Measurements from ENCODE around the gene EREG.

EREG gene

DNA sequence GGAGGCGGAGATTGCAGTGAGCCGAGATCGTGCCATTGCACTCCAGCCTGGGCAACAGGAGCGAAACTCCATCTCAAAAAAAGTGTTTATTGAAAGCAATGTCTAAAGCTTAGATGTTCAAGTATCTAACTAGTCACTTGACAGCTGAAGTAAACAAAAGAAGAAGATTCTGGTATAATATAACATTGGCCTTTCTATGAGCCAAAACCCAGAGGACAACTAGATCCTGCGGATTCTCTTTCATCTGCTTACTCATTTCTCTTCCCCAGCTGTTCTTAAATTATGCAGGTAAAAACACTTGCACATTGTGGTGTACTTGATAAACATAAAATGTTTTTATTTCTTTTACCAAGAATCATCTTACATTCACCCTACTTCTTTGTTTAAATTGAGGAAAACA, 55.9 kb downstream of the EREG start:
- no peaks in the 10 kb centered on the region for H3K9me3 ChIP-seq (ENCODE audit: control extremely low read depth in 1 of 5, control insufficient read depth in 4 of 5, insufficient read depth in 2 of 5, low read depth in 1 of 5, low read length in 4 of 5)

DNA sequence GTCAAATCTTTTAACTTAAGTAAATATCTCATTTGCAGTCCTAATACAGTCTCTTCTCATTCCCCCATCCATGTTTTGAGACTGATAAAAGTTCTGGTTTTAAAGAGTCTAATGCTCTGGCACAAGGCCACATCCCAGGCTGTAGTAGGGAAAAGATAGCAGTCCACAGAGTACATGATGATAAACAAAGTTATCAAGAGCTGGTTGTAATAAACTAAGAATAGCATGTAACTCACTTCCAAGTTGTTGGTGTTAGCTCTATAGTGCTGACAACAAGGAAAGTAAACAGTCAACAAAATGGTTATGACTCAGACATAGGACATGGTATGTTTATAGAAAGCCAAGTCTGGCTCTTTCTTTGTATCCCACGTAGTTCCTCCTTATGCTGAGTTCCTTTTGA, 58.2 kb downstream of the EREG start:
- Histone ChIP-seq H3K27ac (ENCODE audit: insufficient read depth in 1 of 2, low read depth in 1 of 2, low read length in 2 of 2, poor library complexity in 1 of 2, severe bottlenecking in 2 of 2) (no peak overlapping the region), H3K4me1 (ENCODE audit: control extremely low read depth in 1 of 4, control insufficient read depth in 4 of 4, insufficient read depth in 4 of 4, low read length in 3 of 4) (peaks cover 0 to 7% (median under 1%) of the 10 kb centered on the region in 4 experiments), H3K9me3 (ENCODE audit: control extremely low read depth in 1 of 5, control insufficient read depth in 4 of 5, insufficient read depth in 2 of 5, low read depth in 1 of 5, low read length in 4 of 5) (no peaks in the 10 kb centered on the region), H3K4me3 (ENCODE audit: control insufficient read depth in 1 of 7, extremely low read depth in 1 of 7, insufficient read depth in 4 of 7, low read depth in 2 of 7, low read length in 6 of 7) (no peak overlapping the region), H3K36me3 (ENCODE audit: control insufficient read depth in 4 of 4, insufficient read depth in 4 of 4, low read length in 3 of 4) (no peaks in the 10 kb centered on the region), H3K27me3 (replicated peaks in 2 of 5; ENCODE audit: control insufficient read depth in 4 of 5, insufficient read depth in 5 of 5, low read length in 4 of 5) (no peaks in the 10 kb centered on the region)
- WGBS (ENCODE audit: insufficient coverage), result 88% methylated on average over 1 of the region's 1 CpG
- ChIA-PET CTCF (interaction anchor here (1.1 kb wide), 1 partner anchor 17 kb away, joined by 3 read pairs; no protein-coding TSS in a partner anchor), POLR2A (no interaction called here)
- DNase-seq, result no peak

More for the DNA sequence above, 55.9 kb downstream of the EREG start:
- H3K27me3 ChIP-seq (replicated peaks in 2 of 5; ENCODE audit: control insufficient read depth in 4 of 5, insufficient read depth in 5 of 5, low read length in 4 of 5), result no peaks in the 10 kb centered on the region
- ChIA-PET POLR2A (no interaction called here), CTCF (interaction anchor here (1.5 kb wide), 1 partner anchor 15 kb away, joined by 3 read pairs; no protein-coding TSS in a partner anchor)
- no peaks in the 10 kb centered on the region for H3K36me3 ChIP-seq (ENCODE audit: control insufficient read depth in 4 of 4, insufficient read depth in 4 of 4, low read length in 3 of 4)
- no peak overlapping the region for H3K4me3 ChIP-seq (ENCODE audit: control insufficient read depth in 1 of 7, extremely low read depth in 1 of 7, insufficient read depth in 4 of 7, low read depth in 2 of 7, low read length in 6 of 7)
- no peaks in the 10 kb centered on the region for H3K4me1 ChIP-seq (ENCODE audit: control extremely low read depth in 1 of 4, control insufficient read depth in 4 of 4, insufficient read depth in 4 of 4, low read length in 3 of 4)
- H3K27ac ChIP-seq (ENCODE audit: insufficient read depth in 1 of 2, low read depth in 1 of 2, low read length in 2 of 2, poor library complexity in 1 of 2, severe bottlenecking in 2 of 2), result no peak overlapping the region
- no peak for DNase-seq
- WGBS (ENCODE audit: insufficient coverage), result 100% methylated on average over 1 of the region's 5 CpGs

DNA sequence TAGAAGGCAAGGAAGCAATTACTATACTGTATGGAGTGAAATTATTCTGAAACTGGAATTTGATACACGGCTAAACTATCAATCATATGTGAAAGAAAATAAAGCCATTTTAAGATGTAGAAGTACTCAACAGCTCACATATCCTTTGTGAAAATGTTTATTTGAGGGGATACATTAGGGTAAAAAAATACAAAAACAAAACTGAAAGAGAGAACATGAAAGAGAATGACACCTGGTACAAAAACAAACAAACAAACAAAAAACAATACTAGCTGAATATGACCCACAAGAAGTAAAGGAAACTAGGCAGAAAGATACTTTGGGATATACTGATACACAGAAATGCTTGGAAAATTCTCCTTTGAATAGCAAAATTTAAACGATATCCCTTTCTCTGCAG, 59.2 kb downstream of the EREG start:
- no CpG with 5 or more reads among the region's 2 CpGs for WGBS (ENCODE audit: insufficient coverage)
- no peaks in the 10 kb centered on the region for H3K27me3 ChIP-seq (replicated peaks in 2 of 5; ENCODE audit: control insufficient read depth in 4 of 5, insufficient read depth in 5 of 5, low read length in 4 of 5)
- H3K36me3 ChIP-seq (ENCODE audit: control insufficient read depth in 4 of 4, insufficient read depth in 4 of 4, low read length in 3 of 4), result no peaks in the 10 kb centered on the region
- H3K4me1 ChIP-seq (ENCODE audit: control extremely low read depth in 1 of 4, control insufficient read depth in 4 of 4, insufficient read depth in 4 of 4, low read length in 3 of 4), result peaks cover 0 to 14% (median 5%) of the 10 kb centered on the region in 4 experiments
- DNase-seq, result no peak
- no peak overlapping the region for H3K4me3 ChIP-seq (ENCODE audit: control insufficient read depth in 1 of 7, extremely low read depth in 1 of 7, insufficient read depth in 4 of 7, low read depth in 2 of 7, low read length in 6 of 7)
- POLR2A ChIA-PET, result interaction anchor here (0.7 kb wide), 1 partner anchor 146 kb away, joined by 3 read pairs; no protein-coding TSS in a partner anchor
- CTCF ChIA-PET, result interaction anchor here (1.0 to 1.1 kb wide), 2 partner anchors 18 to 53 kb away, joined by 3 read pairs; no protein-coding TSS in a partner anchor
- no peaks in the 10 kb centered on the region for H3K9me3 ChIP-seq (ENCODE audit: control extremely low read depth in 1 of 5, control insufficient read depth in 4 of 5, insufficient read depth in 2 of 5, low read depth in 1 of 5, low read length in 4 of 5)
- no peak overlapping the region for H3K27ac ChIP-seq (ENCODE audit: insufficient read depth in 1 of 2, low read depth in 1 of 2, low read length in 2 of 2, poor library complexity in 1 of 2, severe bottlenecking in 2 of 2)

DNA sequence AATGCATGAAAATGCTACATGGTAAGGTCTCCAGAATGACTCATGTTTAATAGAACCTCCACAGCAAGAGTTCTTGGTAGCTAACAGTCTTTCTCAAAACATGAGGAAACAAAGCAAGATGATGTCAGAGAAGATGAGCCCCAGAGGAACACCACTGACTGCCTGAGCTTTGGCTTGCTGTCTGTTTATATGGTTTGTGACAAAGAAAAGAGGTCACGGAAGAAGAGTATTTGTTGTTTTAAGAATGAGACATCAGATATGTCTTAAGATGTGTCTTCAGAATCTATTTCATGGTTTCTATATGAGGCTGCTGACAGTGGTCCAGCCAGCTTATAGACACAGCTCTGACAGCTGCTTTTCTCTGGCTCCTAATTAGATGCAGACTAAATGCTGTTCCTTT, 61.2 kb downstream of the EREG start:
- DNase-seq, result no peak
- ChIA-PET POLR2A (no interaction called here), CTCF (interaction anchor here (0.7 to 1.6 kb wide), 3 partner anchors 17 to 106 kb away, joined by 3 to 4 read pairs (median 3); partner anchors contain the start of gene AREG)
- Histone ChIP-seq H3K4me1 (ENCODE audit: control extremely low read depth in 1 of 4, control insufficient read depth in 4 of 4, insufficient read depth in 4 of 4, low read length in 3 of 4) (peaks cover 1 to 22% (median 12%) of the 10 kb centered on the region in 4 experiments), H3K27me3 (replicated peaks in 2 of 5; ENCODE audit: control insufficient read depth in 4 of 5, insufficient read depth in 5 of 5, low read length in 4 of 5) (no peaks in the 10 kb centered on the region), H3K4me3 (ENCODE audit: control insufficient read depth in 1 of 7, extremely low read depth in 1 of 7, insufficient read depth in 4 of 7, low read depth in 2 of 7, low read length in 6 of 7) (no peak overlapping the region), H3K27ac (ENCODE audit: insufficient read depth in 1 of 2, low read depth in 1 of 2, low read length in 2 of 2, poor library complexity in 1 of 2, severe bottlenecking in 2 of 2) (no peak overlapping the region), H3K9me3 (ENCODE audit: control extremely low read depth in 1 of 5, control insufficient read depth in 4 of 5, insufficient read depth in 2 of 5, low read depth in 1 of 5, low read length in 4 of 5) (no peaks in the 10 kb centered on the region), H3K36me3 (ENCODE audit: control insufficient read depth in 4 of 4, insufficient read depth in 4 of 4, low read length in 3 of 4) (no peaks in the 10 kb centered on the region)
- WGBS (ENCODE audit: insufficient coverage), result 100% methylated on average over 1 of the region's 1 CpG

DNA sequence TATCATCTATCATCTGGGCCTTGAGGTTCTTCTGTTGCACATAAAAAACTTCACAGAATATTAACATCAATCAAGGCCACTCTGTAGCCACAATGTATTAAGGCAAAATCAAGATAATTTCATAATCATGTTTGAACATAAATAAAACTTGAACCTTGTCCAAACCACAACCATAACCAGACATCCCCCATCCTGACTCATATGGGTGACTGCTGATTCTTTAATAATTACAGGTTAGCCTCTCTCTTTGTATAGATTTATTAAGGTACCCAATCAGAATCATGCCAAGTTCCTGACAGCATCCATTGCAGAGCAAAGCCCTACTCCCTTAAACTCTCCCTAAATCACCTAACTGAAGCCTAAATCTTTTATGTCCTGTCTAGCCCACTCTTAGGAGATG, 63.3 kb downstream of the EREG start:
- CTCF ChIA-PET, result interaction anchor here (0.9 to 2.1 kb wide), 4 partner anchors 9 to 108 kb away, joined by 3 to 8 read pairs (median 4); no protein-coding TSS in a partner anchor
- no peak overlapping the region for H3K27ac ChIP-seq (ENCODE audit: insufficient read depth in 1 of 2, low read depth in 1 of 2, low read length in 2 of 2, poor library complexity in 1 of 2, severe bottlenecking in 2 of 2)
- H3K27me3 ChIP-seq (replicated peaks in 2 of 5; ENCODE audit: control insufficient read depth in 4 of 5, insufficient read depth in 5 of 5, low read length in 4 of 5), result no peaks in the 10 kb centered on the region
- POLR2A ChIA-PET, result no interaction called here
- H3K9me3 ChIP-seq (ENCODE audit: control extremely low read depth in 1 of 5, control insufficient read depth in 4 of 5, insufficient read depth in 2 of 5, low read depth in 1 of 5, low read length in 4 of 5), result no peaks in the 10 kb centered on the region
- H3K4me3 ChIP-seq (ENCODE audit: control insufficient read depth in 1 of 7, extremely low read depth in 1 of 7, insufficient read depth in 4 of 7, low read depth in 2 of 7, low read length in 6 of 7), result no peak overlapping the region
- no peaks in the 10 kb centered on the region for H3K36me3 ChIP-seq (ENCODE audit: control insufficient read depth in 4 of 4, insufficient read depth in 4 of 4, low read length in 3 of 4)
- H3K4me1 ChIP-seq (ENCODE audit: control extremely low read depth in 1 of 4, control insufficient read depth in 4 of 4, insufficient read depth in 4 of 4, low read length in 3 of 4), result peaks cover 10 to 28% (median 19%) of the 10 kb centered on the region in 4 experiments
- peak; percentile 76 to 93 (median 91) for DNase-seq

DNA sequence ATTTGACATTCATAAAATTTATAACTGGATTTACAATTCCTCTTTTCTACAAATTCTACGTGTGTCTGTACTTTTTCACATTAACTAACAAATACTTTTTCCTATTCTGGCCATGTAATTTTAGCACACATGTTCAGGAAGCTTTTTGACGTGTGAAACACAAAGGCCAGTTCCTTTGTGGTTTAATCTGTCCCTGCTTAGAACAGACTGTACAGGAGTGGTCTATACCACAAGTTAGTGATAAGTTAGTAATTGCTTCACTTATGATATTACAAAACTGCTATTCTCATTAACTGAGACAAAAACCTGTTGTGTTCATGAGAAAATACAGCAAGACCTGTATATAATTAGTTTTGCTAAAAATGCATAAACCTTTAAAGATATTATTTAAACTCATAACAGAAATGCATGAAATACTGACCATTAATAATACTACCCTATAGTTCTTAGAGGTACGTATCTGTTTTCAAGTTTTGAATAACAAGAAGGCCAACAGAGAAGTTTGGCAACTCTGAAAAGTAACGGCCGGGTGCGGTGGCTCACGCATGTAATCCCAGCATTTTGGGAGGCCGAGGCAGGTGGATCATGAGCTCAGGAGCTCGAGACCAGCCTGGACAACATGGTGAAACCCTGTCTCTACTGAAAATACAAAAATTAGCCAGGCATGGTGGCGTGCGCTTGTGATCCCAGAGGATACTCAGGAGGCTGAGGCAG, 66.3 kb downstream of the EREG start:
- H3K4me1 ChIP-seq (ENCODE audit: control extremely low read depth in 1 of 4, control insufficient read depth in 4 of 4, insufficient read depth in 4 of 4, low read length in 3 of 4), result peaks cover 10 to 28% (median 19%) of the 10 kb centered on the region in 4 experiments
- no peaks in the 10 kb centered on the region for H3K36me3 ChIP-seq (ENCODE audit: control insufficient read depth in 4 of 4, insufficient read depth in 4 of 4, low read length in 3 of 4)
- peaks cover 0 to 5% (median 0%) of the 10 kb centered on the region in 5 experiments for H3K27me3 ChIP-seq (replicated peaks in 2 of 5; ENCODE audit: control insufficient read depth in 4 of 5, insufficient read depth in 5 of 5, low read length in 4 of 5)
- peak; percentile 81 to 93 (median 88) for DNase-seq
- CTCF ChIA-PET, result interaction anchor here (1.2 to 1.8 kb wide), 2 partner anchors 30 to 44 kb away, joined by 3 to 4 read pairs; no protein-coding TSS in a partner anchor
- H3K4me3 ChIP-seq (ENCODE audit: control insufficient read depth in 1 of 7, extremely low read depth in 1 of 7, insufficient read depth in 4 of 7, low read depth in 2 of 7, low read length in 6 of 7), result peak overlapping the region in 5 of 7 experiments; percentile 2 to 59 (median 23)
- WGBS (ENCODE audit: insufficient coverage), result 31% methylated on average over 10 of the region's 11 CpGs
- no peak overlapping the region for H3K27ac ChIP-seq (ENCODE audit: insufficient read depth in 1 of 2, low read depth in 1 of 2, low read length in 2 of 2, poor library complexity in 1 of 2, severe bottlenecking in 2 of 2)
- POLR2A ChIA-PET, result interaction anchor here (0.6 kb wide), 1 partner anchor 34 kb away, joined by 3 read pairs; no protein-coding TSS in a partner anchor
- H3K9me3 ChIP-seq (ENCODE audit: control extremely low read depth in 1 of 5, control insufficient read depth in 4 of 5, insufficient read depth in 2 of 5, low read depth in 1 of 5, low read length in 4 of 5), result peaks cover 0 to under 1% (median 0%) of the 10 kb centered on the region in 5 experiments

DNA sequence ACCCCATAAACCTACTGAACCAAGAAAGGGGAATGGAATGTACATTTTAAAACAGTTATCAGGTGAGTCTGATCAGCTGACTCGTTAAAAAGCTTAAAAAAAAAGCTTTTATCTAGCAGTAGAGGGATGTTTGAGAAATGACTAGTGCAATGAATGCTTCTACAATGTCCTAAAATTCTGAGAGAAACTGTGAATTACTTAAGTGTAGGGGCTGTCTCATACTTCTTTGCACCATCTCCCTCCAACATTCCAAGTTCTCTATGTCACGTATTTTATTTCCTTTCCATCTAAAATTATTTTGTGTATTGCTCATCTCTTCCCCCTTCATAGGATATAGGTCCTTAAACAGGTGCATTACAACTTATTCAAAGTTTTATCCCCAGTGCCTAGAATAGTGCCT, 68.1 kb downstream of the EREG start:
- H3K36me3 ChIP-seq (ENCODE audit: control insufficient read depth in 4 of 4, insufficient read depth in 4 of 4, low read length in 3 of 4), result no peaks in the 10 kb centered on the region
- H3K27ac ChIP-seq (ENCODE audit: insufficient read depth in 1 of 2, low read depth in 1 of 2, low read length in 2 of 2, poor library complexity in 1 of 2, severe bottlenecking in 2 of 2), result no peak overlapping the region
- H3K4me3 ChIP-seq (ENCODE audit: control insufficient read depth in 1 of 7, extremely low read depth in 1 of 7, insufficient read depth in 4 of 7, low read depth in 2 of 7, low read length in 6 of 7), result no peak overlapping the region
- peaks cover 0 to 3% (median 0%) of the 10 kb centered on the region in 5 experiments for H3K9me3 ChIP-seq (ENCODE audit: control extremely low read depth in 1 of 5, control insufficient read depth in 4 of 5, insufficient read depth in 2 of 5, low read depth in 1 of 5, low read length in 4 of 5)
- ChIA-PET POLR2A (no interaction called here), CTCF (no interaction called here)
- DNase-seq, result no peak
- H3K4me1 ChIP-seq (ENCODE audit: control extremely low read depth in 1 of 4, control insufficient read depth in 4 of 4, insufficient read depth in 4 of 4, low read length in 3 of 4), result peaks cover 10 to 27% (median 16%) of the 10 kb centered on the region in 4 experiments
- H3K27me3 ChIP-seq (replicated peaks in 2 of 5; ENCODE audit: control insufficient read depth in 4 of 5, insufficient read depth in 5 of 5, low read length in 4 of 5), result peaks cover 0 to 5% (median 0%) of the 10 kb centered on the region in 5 experiments
- WGBS (ENCODE audit: insufficient coverage), result 80% methylated on average over 1 of the region's 2 CpGs

Measured in common myeloid progenitor, CD34-positive (primary cell).